ENCODE measurements around the gene ABCA8. TPM values are rescaled to one million over a fixed set of nuclear protein-coding genes. Genes with fewer than 3 reads are reported as not detected.
A peak's percentile ranks its signal among the peaks of the same experiment; 100 is the strongest.

ABCA8 gene
- total and polyA plus RNA-seq, 2 of the 8 experiments (the other 6 are each of a cell fraction or from before 2014, with no cell fraction given), result not detected

- H4K91ac ChIP-seq (replicated peaks; ENCODE audit: insufficient read length, low read length), result no peak overlapping the region
- DNase-seq (ENCODE audit: low read depth in 1 of 2, low spot score in 2 of 2) (no peak), FAIRE-seq (no peak)
- H2AFZ ChIP-seq (ENCODE audit: low read length), result peak overlapping the region; percentile 81; the same call in 1 of the 2 replicates
- 93% methylated on average over 4 of the region's 4 CpGs; no CpG with 5 or more reads in 1 of the 2 experiments for WGBS, 2 experiments (ENCODE audit: extremely low coverage in 1 of 2, insufficient coverage in 1 of 2, insufficient read length in 1 of 2, insufficient replicate concordance in 2 of 2, low coverage in 1 of 2, low lambda C conversion rate in 2 of 2, missing lambda C conversion rate in 1 of 2)
- H3K9me3 ChIP-seq (ENCODE audit: insufficient read depth in 2 of 2, low read depth in 1 of 2, low read length in 1 of 2), result no peaks in the 10 kb centered on the region
- no peak overlapping the region for H2BK20ac ChIP-seq (ENCODE audit: low read length)
- H2BK15ac ChIP-seq (ENCODE audit: low read length), result no peak overlapping the region
- peak overlapping the region; percentile 19; the same call in 1 of the 2 replicates for H2BK12ac ChIP-seq (ENCODE audit: low read depth, low read length)
- POLR2A ChIA-PET (ENCODE audit: partially characterized antibody), result no interaction called here
- no peaks in the 10 kb centered on the region for H3K27me3 ChIP-seq (replicated peaks in 1 of 4; ENCODE audit: control insufficient read depth in 3 of 4, extremely low read depth in 1 of 4, insufficient read depth in 3 of 4, low read length in 3 of 4)
- H2BK5ac ChIP-seq (ENCODE audit: low read depth, low read length), result no peak overlapping the region
- no peak overlapping the region for H4K5ac ChIP-seq (ENCODE audit: insufficient read length, low read depth, low read length)
- H3K56ac ChIP-seq (replicated peaks; ENCODE audit: insufficient read length, low read depth, low read length), result no peak overlapping the region
- H3K4me2 ChIP-seq (ENCODE audit: insufficient read depth in 1 of 2, low read depth in 2 of 2, low read length in 2 of 2), result no peak overlapping the region
- no peak overlapping the region for H3K14ac ChIP-seq (ENCODE audit: insufficient read length)
- H2BK120ac ChIP-seq (replicated peaks; ENCODE audit: low read depth, low read length), result no peak overlapping the region
- CTCF ChIA-PET (ENCODE audit: partially characterized antibody), result interaction anchor here (1.7 kb wide), 1 partner anchor 174 kb away, joined by 4 read pairs; no protein-coding TSS in a partner anchor
- H4K8ac ChIP-seq (ENCODE audit: extremely low read depth, insufficient read depth, low read length), result 0 out of 2 replicates have a peak overlapping the region, but pooled peaks have one; percentile 9
- H3K23me2 ChIP-seq (ENCODE audit: low read depth, low read length), result no peaks in the 10 kb centered on the region
- no peak overlapping the region for H3K27ac ChIP-seq (ENCODE audit: low read depth, low read length)
- H3K79me1 ChIP-seq (ENCODE audit: low read depth, low read length), result no peaks in the 10 kb centered on the region
- H3K4ac ChIP-seq (replicated peaks; ENCODE audit: insufficient read length, low read depth, low read length), result peak overlapping the region; percentile 78
- H3K4me1 ChIP-seq (replicated peaks in 1 of 4; ENCODE audit: control insufficient read depth in 3 of 4, insufficient read depth in 4 of 4, low read length in 3 of 4), result no peaks in the 10 kb centered on the region
- H2AK5ac ChIP-seq (ENCODE audit: low read depth, low read length), result no peak overlapping the region
- no peaks in the 10 kb centered on the region for H3K79me2 ChIP-seq (ENCODE audit: control insufficient read depth in 1 of 2, insufficient read depth in 2 of 2, low read length in 2 of 2)
- H3K23ac ChIP-seq (ENCODE audit: insufficient read length), result no peak overlapping the region
- no peak overlapping the region for H3K9ac ChIP-seq (replicated peaks in 1 of 4; ENCODE audit: extremely low read depth in 1 of 4, low read depth in 3 of 4, low read length in 3 of 4)
- H3K36me3 ChIP-seq (ENCODE audit: control insufficient read depth in 2 of 4, insufficient read depth in 4 of 4, low read length in 3 of 4), result no peaks in the 10 kb centered on the region
- H4K20me1 ChIP-seq (replicated peaks in 1 of 2; ENCODE audit: control insufficient read depth in 1 of 2, insufficient read depth in 2 of 2, low read length in 2 of 2), result no peaks in the 10 kb centered on the region
- H3K18ac ChIP-seq (ENCODE audit: extremely low read depth, low read length), result no peak overlapping the region
- no peak overlapping the region for H3K4me3 ChIP-seq (ENCODE audit: extremely low read depth in 1 of 4, insufficient read depth in 2 of 4, low read depth in 3 of 4, low read length in 4 of 4)
- TF ChIP-seq RFX5 (IDR thresholded peaks at IDR 0.05; ENCODE audit: borderline replicate concordance, low read depth, low read length), result no peak
Measured at GRCh38 chr17:68950725-68951124, 4.5 kb downstream of the ABCA8 start.
